ENCODE measurements around the gene CDH23. TPM values are rescaled to one million over a fixed set of nuclear protein-coding genes. Genes with fewer than 3 reads are reported as not detected.

The CDH23 gene
- total RNA-seq, 2 donors from 2014 or later: 3.9 to 4.4 TPM

DNA sequence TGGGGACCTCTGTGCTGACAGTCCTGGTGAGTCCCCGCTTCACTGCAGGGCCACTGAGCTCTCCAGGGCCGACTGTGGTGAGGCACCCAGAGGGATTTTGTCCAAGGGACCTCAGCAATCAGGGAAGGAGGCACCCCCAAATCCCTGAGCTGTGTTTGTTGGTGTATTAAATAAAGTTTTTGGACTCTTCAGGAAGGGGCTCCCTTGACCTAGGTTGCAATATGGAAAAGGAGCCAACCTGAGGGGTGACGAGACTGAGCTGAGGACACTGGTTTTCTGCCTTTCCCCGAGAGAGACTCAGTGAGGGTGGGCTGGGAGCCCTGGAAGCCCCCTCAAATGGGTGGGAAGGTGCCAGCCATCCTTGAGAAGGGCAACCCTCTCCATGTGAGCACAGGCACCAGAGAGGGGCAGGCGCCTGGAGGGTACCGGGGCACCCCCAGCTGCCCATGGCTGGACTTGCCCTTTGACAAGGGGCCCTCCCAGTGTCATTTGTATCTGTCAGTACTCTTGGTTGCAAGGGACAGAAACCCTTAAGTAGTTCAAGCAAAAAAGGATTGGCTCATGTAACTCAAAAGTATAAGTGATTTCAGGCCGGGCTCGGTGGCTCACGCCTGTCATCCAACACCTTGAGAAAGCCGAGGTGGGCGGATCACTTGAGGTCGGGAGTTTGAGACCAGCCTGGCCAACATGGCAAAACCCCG lies 250.0 kb downstream of the CDH23 start:
- TF ChIP-seq, protein P1, sequence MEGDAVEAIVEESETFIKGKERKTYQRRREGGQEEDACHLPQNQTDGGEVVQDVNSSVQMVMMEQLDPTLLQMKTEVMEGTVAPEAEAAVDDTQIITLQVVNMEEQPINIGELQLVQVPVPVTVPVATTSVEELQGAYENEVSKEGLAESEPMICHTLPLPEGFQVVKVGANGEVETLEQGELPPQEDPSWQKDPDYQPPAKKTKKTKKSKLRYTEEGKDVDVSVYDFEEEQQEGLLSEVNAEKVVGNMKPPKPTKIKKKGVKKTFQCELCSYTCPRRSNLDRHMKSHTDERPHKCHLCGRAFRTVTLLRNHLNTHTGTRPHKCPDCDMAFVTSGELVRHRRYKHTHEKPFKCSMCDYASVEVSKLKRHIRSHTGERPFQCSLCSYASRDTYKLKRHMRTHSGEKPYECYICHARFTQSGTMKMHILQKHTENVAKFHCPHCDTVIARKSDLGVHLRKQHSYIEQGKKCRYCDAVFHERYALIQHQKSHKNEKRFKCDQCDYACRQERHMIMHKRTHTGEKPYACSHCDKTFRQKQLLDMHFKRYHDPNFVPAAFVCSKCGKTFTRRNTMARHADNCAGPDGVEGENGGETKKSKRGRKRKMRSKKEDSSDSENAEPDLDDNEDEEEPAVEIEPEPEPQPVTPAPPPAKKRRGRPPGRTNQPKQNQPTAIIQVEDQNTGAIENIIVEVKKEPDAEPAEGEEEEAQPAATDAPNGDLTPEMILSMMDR (IDR thresholded peaks at IDR 0.05): no peak
- H3K4me3 ChIP-seq: no peak overlapping the region
- H3K4me1 ChIP-seq: no peaks in the 10 kb centered on the region
- no peaks in the 10 kb centered on the region for H3K9me3 ChIP-seq
- no peaks in the 10 kb centered on the region for H3K27me3 ChIP-seq
- H3K27ac ChIP-seq: no peak overlapping the region
- no peak for DNase-seq (ENCODE audit: low spot score)
- no peaks in the 10 kb centered on the region for H3K36me3 ChIP-seq

DNA sequence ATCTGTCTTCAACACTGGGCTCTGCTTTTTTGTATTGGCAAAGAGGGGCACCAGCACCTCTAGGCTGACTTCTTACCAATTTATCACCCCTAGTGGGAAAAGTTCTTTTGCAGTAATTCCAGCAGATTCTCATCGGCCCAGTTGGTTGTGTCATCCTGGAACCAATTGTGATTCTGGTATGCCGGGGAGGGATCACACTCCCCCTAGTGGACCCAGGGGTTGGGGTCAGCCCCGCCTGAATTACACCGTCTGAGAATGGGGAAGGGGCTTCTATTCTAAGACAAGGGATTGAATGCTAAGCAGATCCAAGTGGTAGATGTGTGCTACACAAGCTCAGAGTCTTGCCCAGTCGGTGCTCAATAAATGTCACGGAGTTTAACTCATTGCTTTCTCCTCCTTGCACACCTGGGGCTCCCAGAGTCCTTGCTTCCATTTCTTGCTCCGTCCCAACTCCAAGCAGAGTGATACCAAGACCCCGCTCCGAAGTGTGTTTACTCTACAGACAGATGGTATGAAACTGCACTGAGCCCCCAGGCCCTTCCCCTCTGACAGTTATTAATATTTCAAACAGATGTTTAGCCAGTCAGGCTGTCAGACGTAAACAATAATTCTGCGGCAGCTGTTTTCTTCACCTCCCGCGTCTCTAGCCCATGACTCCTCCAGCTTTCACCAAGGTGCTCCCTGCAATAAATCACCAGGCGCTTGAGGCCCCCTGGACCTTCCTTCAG lies 251.0 kb downstream of the CDH23 start:
- no peaks in the 10 kb centered on the region for H3K27me3 ChIP-seq
- H3K4me3 ChIP-seq: no peak overlapping the region
- H3K27ac ChIP-seq: no peak overlapping the region
- DNase-seq (ENCODE audit: low spot score): no peak
- no peaks in the 10 kb centered on the region for H3K4me1 ChIP-seq
- no peaks in the 10 kb centered on the region for H3K9me3 ChIP-seq
- H3K36me3 ChIP-seq: no peaks in the 10 kb centered on the region
- TF ChIP-seq, protein P1 (IDR thresholded peaks at IDR 0.05): peak; percentile 18 to 38

GRCh38 chr10:71648254-71648932 lies 251.7 kb downstream of the CDH23 start:
- H3K27ac ChIP-seq: no peak overlapping the region
- DNase-seq (ENCODE audit: low spot score): no peak
- no peaks in the 10 kb centered on the region for H3K36me3 ChIP-seq
- no peaks in the 10 kb centered on the region for H3K27me3 ChIP-seq
- no peak overlapping the region for H3K4me3 ChIP-seq
- H3K4me1 ChIP-seq: no peaks in the 10 kb centered on the region
- TF ChIP-seq, protein P1 (IDR thresholded peaks at IDR 0.05): no peak
- no peaks in the 10 kb centered on the region for H3K9me3 ChIP-seq

DNA sequence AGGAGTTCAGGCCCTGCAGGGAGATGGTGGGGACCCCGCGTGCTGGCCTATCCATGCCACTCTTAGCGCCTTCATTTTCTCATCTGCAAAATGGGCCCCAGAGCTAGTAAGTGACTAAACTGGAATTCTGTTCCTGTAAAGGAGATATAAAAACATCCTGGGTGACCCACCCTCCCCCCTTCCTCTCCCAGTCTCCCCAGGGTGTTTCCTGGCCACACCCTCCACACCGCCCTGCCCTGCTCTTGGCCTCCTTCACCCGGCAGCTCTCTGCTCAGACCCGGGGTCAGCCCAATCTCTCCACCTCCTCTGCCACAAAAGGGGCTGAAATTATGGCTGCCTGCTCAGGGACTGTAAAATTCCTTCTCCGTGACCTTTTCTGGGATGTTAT lies 252.2 kb downstream of the CDH23 start:
- no peak for DNase-seq (ENCODE audit: low spot score)
- Histone ChIP-seq H3K27ac (no peak overlapping the region), H3K4me1 (no peaks in the 10 kb centered on the region), H3K4me3 (no peak overlapping the region), H3K9me3 (no peaks in the 10 kb centered on the region), H3K36me3 (no peaks in the 10 kb centered on the region), H3K27me3 (no peaks in the 10 kb centered on the region)
- TF ChIP-seq, protein P1 (IDR thresholded peaks at IDR 0.05): no peak

DNA sequence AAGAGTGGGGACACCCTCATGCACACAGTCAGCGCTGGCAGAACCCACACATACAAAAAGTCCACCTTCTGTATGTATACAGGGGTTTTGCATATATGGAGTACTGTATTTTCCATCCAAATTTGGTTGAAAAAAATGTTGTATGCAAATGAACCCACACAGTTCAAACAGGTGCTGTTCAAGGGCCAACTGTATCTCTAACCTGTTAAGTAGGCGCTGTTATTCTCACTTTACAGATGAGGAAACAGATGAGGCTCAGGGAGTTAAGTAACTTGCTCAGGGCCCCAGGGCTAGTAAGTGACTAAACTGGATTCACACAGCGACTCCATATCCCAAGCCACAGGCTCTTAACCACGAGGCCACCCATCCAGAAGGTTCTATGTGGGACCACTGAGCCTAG lies 252.9 kb downstream of the CDH23 start:
- no peaks in the 10 kb centered on the region for H3K36me3 ChIP-seq
- no peaks in the 10 kb centered on the region for H3K27me3 ChIP-seq
- H3K27ac ChIP-seq: no peak overlapping the region
- no peak overlapping the region for H3K4me3 ChIP-seq
- H3K9me3 ChIP-seq: no peaks in the 10 kb centered on the region
- DNase-seq (ENCODE audit: low spot score): no peak
- no peaks in the 10 kb centered on the region for H3K4me1 ChIP-seq
- TF ChIP-seq, protein P1 (IDR thresholded peaks at IDR 0.05): no peak

Measured in right atrium auricular region (tissue), 2 donors.